ENCODE data around the gene MYLK4. TPM values are rescaled to one million over a fixed set of nuclear protein-coding genes. Genes with fewer than 3 reads are reported as not detected.

MYLK4 gene
- total and polyA plus RNA-seq, 9 donors, result 0.24 to 0.83 (median 0.50) TPM

- H3K9me3 ChIP-seq, result no peaks in the 10 kb centered on the region
- TF ChIP-seq POLR2A (IDR thresholded peaks at IDR 0.05) (no peak), CTCF (IDR thresholded peaks at IDR 0.05) (no peak), EP300 (IDR thresholded peaks at IDR 0.05) (no peak)
- no peaks in the 10 kb centered on the region for H3K4me1 ChIP-seq (ENCODE audit: insufficient read depth)
- WGBS, 3 donors, result 69 to 71% (median 71%) methylated on average over 14 of the region's 14 CpGs
- H3K4me3 ChIP-seq, result no peak overlapping the region
- H3K27me3 ChIP-seq, result no peaks in the 10 kb centered on the region
- no peak overlapping the region for H3K27ac ChIP-seq
- no peaks in the 10 kb centered on the region for H3K36me3 ChIP-seq
- intact Hi-C loops (cut with DNase I), result no loop called here
- no peak for DNase-seq
Measured at GRCh38 chr6:2641044-2641725, 109.5 kb downstream of the MYLK4 start.

GRCh38 chr6:2640551-2640950 lies 110.2 kb downstream of the MYLK4 start:
- no peaks in the 10 kb centered on the region for H3K9me3 ChIP-seq
- no peaks in the 10 kb centered on the region for H3K4me1 ChIP-seq (ENCODE audit: insufficient read depth)
- TF ChIP-seq CTCF (IDR thresholded peaks at IDR 0.05) (no peak), EP300 (IDR thresholded peaks at IDR 0.05) (no peak), POLR2A (IDR thresholded peaks at IDR 0.05) (no peak)
- H3K27ac ChIP-seq, result no peak overlapping the region
- no peaks in the 10 kb centered on the region for H3K27me3 ChIP-seq
- no peak overlapping the region for H3K4me3 ChIP-seq
- DNase-seq, result no peak
- WGBS, 3 donors, result 72 to 82% (median 78%) methylated on average over 4 of the region's 4 CpGs
- intact Hi-C loops (cut with DNase I), result no loop called here
- H3K36me3 ChIP-seq, result no peaks in the 10 kb centered on the region

GRCh38 chr6:2639896-2640295 lies 110.8 kb downstream of the MYLK4 start:
- TF ChIP-seq CTCF (IDR thresholded peaks at IDR 0.05), result no peak
- no peak for TF ChIP-seq POLR2A (IDR thresholded peaks at IDR 0.05)
- TF ChIP-seq EP300 (IDR thresholded peaks at IDR 0.05), result no peak
- Histone ChIP-seq H3K27me3 (no peaks in the 10 kb centered on the region), H3K36me3 (no peaks in the 10 kb centered on the region), H3K27ac (no peak overlapping the region), H3K9me3 (no peaks in the 10 kb centered on the region), H3K4me1 (ENCODE audit: insufficient read depth) (no peaks in the 10 kb centered on the region), H3K4me3 (no peak overlapping the region)
- DNase-seq, result no peak
- intact Hi-C loops (cut with DNase I), result loop anchor here in 3 of 4 donors (5.0 to 10.0 kb wide), 3 partner anchors 285 to 1043 kb away; partner anchors contain the start of gene GMDS (in 1 of the 3)
- WGBS, 3 donors, result 78 to 80% (median 79%) methylated on average over 8 of the region's 8 CpGs

GRCh38 chr6:2639167-2639566 lies 111.6 kb downstream of the MYLK4 start:
- no peaks in the 10 kb centered on the region for H3K27me3 ChIP-seq
- no peaks in the 10 kb centered on the region for H3K36me3 ChIP-seq
- no peak for DNase-seq
- H3K27ac ChIP-seq, result no peak overlapping the region
- WGBS, 3 donors, result 88 to 93% (median 89%) methylated on average over 13 of the region's 13 CpGs
- intact Hi-C loops (cut with DNase I), result loop anchor here in 3 of 4 donors (5.0 to 10.0 kb wide), 3 partner anchors 284 to 1042 kb away; partner anchors contain the start of gene GMDS (in 1 of the 3)
- no peak overlapping the region for H3K4me3 ChIP-seq
- no peaks in the 10 kb centered on the region for H3K9me3 ChIP-seq
- no peaks in the 10 kb centered on the region for H3K4me1 ChIP-seq (ENCODE audit: insufficient read depth)
- no peak for TF ChIP-seq CTCF (IDR thresholded peaks at IDR 0.05)
- no peak for TF ChIP-seq EP300 (IDR thresholded peaks at IDR 0.05)
- TF ChIP-seq POLR2A (IDR thresholded peaks at IDR 0.05), result no peak
